Gastroesophageal sphincter (tissue), 3 donors: Measurements from ENCODE around the gene PDLIM5.

Source experiments
- CTCF ChIP-seq, 4 experiments: fragments of 200-600 bp in 2 of 4; fragments of 450-650 bp in 2 of 4; sonication (generic) in 1 of 4; IDR thresholded peaks; one replicate each; pipeline ENCODE4 v1.5.1; 2017 to 2019; ENCODE audit warnings: antibody characterized with exemption in 4 of 4, mild to moderate bottlenecking in 2 of 4, moderate library complexity in 2 of 4
- POLR2A ChIP-seq, 2 donors: fragments of 450-650 bp; IDR thresholded peaks; one replicate each; pipeline ENCODE4 v1.6.1; 2017; ENCODE audit warnings: antibody characterized with exemption in 2 of 2, mild to moderate bottlenecking in 2 of 2, moderate library complexity in 1 of 2
- POLR2AphosphoS5 ChIP-seq: sonication (generic); formaldehyde crosslinking; IDR thresholded peaks from one replicate; pipeline ENCODE4 v1.6.1; 2017; ENCODE audit warnings: antibody characterized with exemption

GRCh38 chr4:94470132-94470531 is 18.4 kb downstream of the PDLIM5 start:
- TF ChIP-seq CTCF (IDR thresholded peaks at IDR 0.05): no peak
- no peak for TF ChIP-seq POLR2AphosphoS5
- TF ChIP-seq POLR2A (IDR thresholded peaks at IDR 0.05): no peak
